ENCODE measurements around the gene CDKN1B. TPM values are rescaled to one million over a fixed set of nuclear protein-coding genes. Genes with fewer than 3 reads are reported as not detected.

CDKN1B gene
- total and polyA plus RNA-seq, 12 donors, result 18.2 to 97.8 (median 60.3) TPM

- no peaks in the 10 kb centered on the region for H3K36me3 ChIP-seq (replicated peaks in 1 of 2)
- TF ChIP-seq POLR2A (IDR thresholded peaks at IDR 0.05), result no peak
- no peak for TF ChIP-seq CTCF (IDR thresholded peaks at IDR 0.05)
- intact Hi-C loops (cut with DNase I), result no loop called here
- peaks cover 0 to 8% of the 10 kb centered on the region in 2 donors for H3K4me1 ChIP-seq (replicated peaks in 1 of 2)
- no peak overlapping the region for H3K4me3 ChIP-seq
- DNase-seq, result no peak
- no peaks in the 10 kb centered on the region for H3K9me3 ChIP-seq (replicated peaks in 1 of 3)
- H3K27ac ChIP-seq, result no peak overlapping the region
- H3K27me3 ChIP-seq, result no peaks in the 10 kb centered on the region
- 76 to 92% (median 86%) methylated on average over 6 to 7 of the region's 7 CpGs for WGBS, 4 donors
Measured at GRCh38 chr12:12745576-12746211, 28.5 kb downstream of the CDKN1B start.

GRCh38 chr12:12747278-12747677 is 30.1 kb downstream of the CDKN1B start:
- TF ChIP-seq POLR2A (IDR thresholded peaks at IDR 0.05) (no peak), CTCF (IDR thresholded peaks at IDR 0.05) (no peak)
- H3K4me1 ChIP-seq (replicated peaks in 1 of 2), result no peaks in the 10 kb centered on the region
- no peak overlapping the region for H3K27ac ChIP-seq
- no peaks in the 10 kb centered on the region for H3K36me3 ChIP-seq (replicated peaks in 1 of 2)
- H3K9me3 ChIP-seq (replicated peaks in 1 of 3), result no peaks in the 10 kb centered on the region
- H3K27me3 ChIP-seq, result no peaks in the 10 kb centered on the region
- intact Hi-C loops (cut with DNase I), result no loop called here
- no peak overlapping the region for H3K4me3 ChIP-seq
- no peak for DNase-seq
- WGBS, 4 donors, result 81 to 92% (median 87%) methylated on average over 3 of the region's 3 CpGs

- Histone ChIP-seq H3K4me1 (replicated peaks in 1 of 2) (no peaks in the 10 kb centered on the region), H3K36me3 (replicated peaks in 1 of 2) (no peaks in the 10 kb centered on the region), H3K27ac (no peak overlapping the region), H3K4me3 (no peak overlapping the region), H3K27me3 (no peaks in the 10 kb centered on the region), H3K9me3 (replicated peaks in 1 of 3) (no peaks in the 10 kb centered on the region)
- TF ChIP-seq CTCF (IDR thresholded peaks at IDR 0.05) (no peak), POLR2A (IDR thresholded peaks at IDR 0.05) (no peak)
- 61 to 88% (median 76%) methylated on average over 3 of the region's 3 CpGs for WGBS, 4 donors
- no peak for DNase-seq
- intact Hi-C loops (cut with DNase I), result no loop called here
Measured at GRCh38 chr12:12748044-12748443, 30.9 kb downstream of the CDKN1B start.

GRCh38 chr12:12749433-12749832 is 32.3 kb downstream of the CDKN1B start:
- Histone ChIP-seq H3K27me3 (no peaks in the 10 kb centered on the region), H3K27ac (peak overlapping the region in 1 of 5 donors; percentile 46), H3K36me3 (replicated peaks in 1 of 2) (no peaks in the 10 kb centered on the region), H3K4me1 (replicated peaks in 1 of 2) (no peaks in the 10 kb centered on the region), H3K9me3 (replicated peaks in 1 of 3) (no peaks in the 10 kb centered on the region), H3K4me3 (peak overlapping the region in 1 of 4 donors; percentile 12)
- WGBS, 4 donors, result 79 to 86% (median 82%) methylated on average over 7 of the region's 7 CpGs
- peak in 2 of 7 donors; percentile 3 to 31 for DNase-seq
- intact Hi-C loops (cut with DNase I), result no loop called here
- TF ChIP-seq POLR2A (IDR thresholded peaks at IDR 0.05) (no peak), CTCF (IDR thresholded peaks at IDR 0.05) (no peak)

Measured in adrenal gland (tissue), 12 donors.